Measurements from ENCODE around the gene DIS3L2.
"Not testable (repeated sequence)": the region's sequence is repeated elsewhere in the genome, so short reads cannot be mapped to it uniquely, and the experiment has no call there.

DNA sequence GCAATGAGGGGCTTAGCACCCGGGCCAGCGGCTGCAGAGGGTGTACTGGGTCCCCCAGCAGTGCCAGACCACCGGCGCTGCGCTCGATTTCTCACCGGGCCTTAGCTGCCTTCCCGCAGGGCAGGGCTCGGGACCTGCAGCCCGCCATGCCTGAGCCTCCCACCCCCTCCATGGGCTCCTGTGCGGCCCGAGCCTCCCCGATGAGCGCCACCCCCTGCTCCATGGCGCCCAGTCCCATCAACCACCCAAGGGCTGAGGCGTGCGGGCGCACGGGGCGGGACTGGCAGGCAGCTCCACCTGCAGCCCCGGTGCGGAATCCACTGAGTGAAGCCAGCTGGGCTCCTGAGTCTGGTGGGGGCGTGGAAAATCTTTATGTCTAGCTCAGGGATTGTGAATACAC is 404.9 kb downstream of the DIS3L2 start:
- TF ChIP-seq, protein P1, sequence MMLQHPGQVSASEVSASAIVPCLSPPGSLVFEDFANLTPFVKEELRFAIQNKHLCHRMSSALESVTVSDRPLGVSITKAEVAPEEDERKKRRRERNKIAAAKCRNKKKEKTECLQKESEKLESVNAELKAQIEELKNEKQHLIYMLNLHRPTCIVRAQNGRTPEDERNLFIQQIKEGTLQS (CRISPR knock-in tag; conservative IDR thresholded peaks at IDR 0.05): not testable (repeated sequence)
- not testable (repeated sequence) for TF ChIP-seq NR3C1 (CRISPR knock-in tag; conservative IDR thresholded peaks at IDR 0.05; ENCODE audit: low read depth); CREB1 (CRISPR knock-in tag; IDR thresholded peaks at IDR 0.05); MYBL2 (CRISPR knock-in tag; IDR thresholded peaks at IDR 0.05); SMAD3 (CRISPR knock-in tag; IDR thresholded peaks at IDR 0.05; ENCODE audit: borderline replicate concordance)
- TF ChIP-seq, protein P2, sequence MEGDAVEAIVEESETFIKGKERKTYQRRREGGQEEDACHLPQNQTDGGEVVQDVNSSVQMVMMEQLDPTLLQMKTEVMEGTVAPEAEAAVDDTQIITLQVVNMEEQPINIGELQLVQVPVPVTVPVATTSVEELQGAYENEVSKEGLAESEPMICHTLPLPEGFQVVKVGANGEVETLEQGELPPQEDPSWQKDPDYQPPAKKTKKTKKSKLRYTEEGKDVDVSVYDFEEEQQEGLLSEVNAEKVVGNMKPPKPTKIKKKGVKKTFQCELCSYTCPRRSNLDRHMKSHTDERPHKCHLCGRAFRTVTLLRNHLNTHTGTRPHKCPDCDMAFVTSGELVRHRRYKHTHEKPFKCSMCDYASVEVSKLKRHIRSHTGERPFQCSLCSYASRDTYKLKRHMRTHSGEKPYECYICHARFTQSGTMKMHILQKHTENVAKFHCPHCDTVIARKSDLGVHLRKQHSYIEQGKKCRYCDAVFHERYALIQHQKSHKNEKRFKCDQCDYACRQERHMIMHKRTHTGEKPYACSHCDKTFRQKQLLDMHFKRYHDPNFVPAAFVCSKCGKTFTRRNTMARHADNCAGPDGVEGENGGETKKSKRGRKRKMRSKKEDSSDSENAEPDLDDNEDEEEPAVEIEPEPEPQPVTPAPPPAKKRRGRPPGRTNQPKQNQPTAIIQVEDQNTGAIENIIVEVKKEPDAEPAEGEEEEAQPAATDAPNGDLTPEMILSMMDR (IDR thresholded peaks at IDR 0.05): not testable (repeated sequence)
- TF ChIP-seq, protein P3, sequence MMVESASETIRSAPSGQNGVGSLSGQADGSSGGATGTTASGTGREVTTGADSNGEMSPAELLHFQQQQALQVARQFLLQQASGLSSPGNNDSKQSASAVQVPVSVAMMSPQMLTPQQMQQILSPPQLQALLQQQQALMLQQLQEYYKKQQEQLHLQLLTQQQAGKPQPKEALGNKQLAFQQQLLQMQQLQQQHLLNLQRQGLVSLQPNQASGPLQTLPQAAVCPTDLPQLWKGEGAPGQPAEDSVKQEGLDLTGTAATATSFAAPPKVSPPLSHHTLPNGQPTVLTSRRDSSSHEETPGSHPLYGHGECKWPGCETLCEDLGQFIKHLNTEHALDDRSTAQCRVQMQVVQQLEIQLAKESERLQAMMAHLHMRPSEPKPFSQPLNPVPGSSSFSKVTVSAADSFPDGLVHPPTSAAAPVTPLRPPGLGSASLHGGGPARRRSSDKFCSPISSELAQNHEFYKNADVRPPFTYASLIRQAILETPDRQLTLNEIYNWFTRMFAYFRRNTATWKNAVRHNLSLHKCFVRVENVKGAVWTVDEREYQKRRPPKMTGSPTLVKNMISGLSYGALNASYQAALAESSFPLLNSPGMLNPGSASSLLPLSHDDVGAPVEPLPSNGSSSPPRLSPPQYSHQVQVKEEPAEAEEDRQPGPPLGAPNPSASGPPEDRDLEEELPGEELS (CRISPR knock-in tag; IDR thresholded peaks at IDR 0.05): not testable (repeated sequence)
- TF ChIP-seq, protein P4, sequence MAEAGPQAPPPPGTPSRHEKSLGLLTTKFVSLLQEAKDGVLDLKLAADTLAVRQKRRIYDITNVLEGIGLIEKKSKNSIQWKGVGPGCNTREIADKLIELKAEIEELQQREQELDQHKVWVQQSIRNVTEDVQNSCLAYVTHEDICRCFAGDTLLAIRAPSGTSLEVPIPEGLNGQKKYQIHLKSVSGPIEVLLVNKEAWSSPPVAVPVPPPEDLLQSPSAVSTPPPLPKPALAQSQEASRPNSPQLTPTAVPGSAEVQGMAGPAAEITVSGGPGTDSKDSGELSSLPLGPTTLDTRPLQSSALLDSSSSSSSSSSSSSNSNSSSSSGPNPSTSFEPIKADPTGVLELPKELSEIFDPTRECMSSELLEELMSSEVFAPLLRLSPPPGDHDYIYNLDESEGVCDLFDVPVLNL (CRISPR knock-in tag; IDR thresholded peaks at IDR 0.05; ENCODE audit: borderline replicate concordance, low read depth): not testable (repeated sequence)

All from WTC11 (cell line).